GM23338 (cell line): ENCODE results near the gene GABRE. TPM values are rescaled to one million over a fixed set of nuclear protein-coding genes. Genes with fewer than 3 reads are reported as not detected.

ENCODE experiments used
- ATAC-seq: fragments of 200-7000 bp; cut with Tn5 transposase; 3 replicates; pipeline ENCODE4 v1.9.1; 2020
- DNase-seq: peaks from one replicate; pipeline ENCODE4 v3.0.0-alpha.2; 2015; ENCODE audit warnings: low spot score
- H2AFZ ChIP-seq: fragments of 200-600 bp; sonication (generic); 2 replicates; pipeline ENCODE4 v1.8.0; 2016; ENCODE audit warnings: antibody characterized with exemption, mild to moderate bottlenecking, moderate library complexity
- H3F3A ChIP-seq: fragments of 200-600 bp; sonication (generic); replicated peaks from 2 replicates; pipeline ENCODE4 v1.8.0; 2017; ENCODE audit warnings: antibody characterized with exemption, mixed run types, low read depth
- H3K27ac ChIP-seq: fragments of 200-600 bp; sonication (generic); 2 replicates; pipeline ENCODE4 v1.6.1; 2016; ENCODE audit warnings: low read depth
- H3K27me3 ChIP-seq: fragments of 200-600 bp; sonication (generic); 2 replicates; pipeline ENCODE4 v1.8.0; 2016; ENCODE audit warnings: mild to moderate bottlenecking, mixed run types, moderate library complexity; ENCODE audit not compliant: insufficient read depth
- H3K36me3 ChIP-seq: fragments of 200-600 bp; sonication (generic); 2 replicates; pipeline ENCODE4 v1.8.0; 2016; ENCODE audit warnings: mild to moderate bottlenecking; ENCODE audit not compliant: insufficient read depth
- H3K4me1 ChIP-seq: fragments of 200-600 bp; sonication (generic); 2 replicates; pipeline ENCODE4 v1.8.0; 2016; ENCODE audit warnings: mild to moderate bottlenecking, moderate library complexity; ENCODE audit not compliant: insufficient read depth
- H3K4me2 ChIP-seq: fragments of 200-600 bp; sonication (generic); 2 replicates; pipeline ENCODE4 v1.7.1; 2017; ENCODE audit warnings: mixed run types
- H3K4me3 ChIP-seq: fragments of 200-600 bp; sonication (generic); 2 replicates; pipeline ENCODE4 v1.6.1; 2016; ENCODE audit warnings: mixed run types
- H3K79me2 ChIP-seq: fragments of 200-600 bp; sonication (generic); replicated peaks from 2 replicates; pipeline ENCODE4 v1.8.0; 2017; ENCODE audit warnings: mild to moderate bottlenecking; ENCODE audit not compliant: insufficient read depth
- H3K9me2 ChIP-seq: fragments of 200-600 bp; sonication (generic); 2 replicates; pipeline ENCODE4 v1.8.0; 2017; ENCODE audit not compliant: insufficient read depth
- H4K20me1 ChIP-seq: fragments of 200-600 bp; sonication (generic); replicated peaks from 2 replicates; pipeline ENCODE4 v1.8.0; 2017; ENCODE audit warnings: mild to moderate bottlenecking; ENCODE audit not compliant: insufficient read depth
- H3K27ac Mint-ChIP-seq: 2 replicates; pipeline ENCODE4 v1.8.0; 2020; ENCODE audit warnings: inconsistent platforms, mild to moderate bottlenecking, moderate library complexity, mixed read lengths
- H3K27me3 Mint-ChIP-seq: 3 replicates; pipeline ENCODE4 v1.8.0; 2022; ENCODE audit warnings: low read depth, mild to moderate bottlenecking, moderate library complexity, mixed read lengths, inconsistent platforms; ENCODE audit not compliant: insufficient read depth, poor library complexity
- H3K36me3 Mint-ChIP-seq: 3 replicates; pipeline ENCODE4 v1.8.0; 2021; ENCODE audit warnings: low read depth, mild to moderate bottlenecking, inconsistent platforms, moderate library complexity, mixed read lengths
- H3K4me1 Mint-ChIP-seq: 3 replicates; pipeline ENCODE4 v1.8.0; 2020; ENCODE audit warnings: mild to moderate bottlenecking, inconsistent platforms, mixed read lengths
- H3K4me3 Mint-ChIP-seq: 3 replicates; pipeline ENCODE4 v1.8.0; 2021; ENCODE audit warnings: moderate library complexity, mild to moderate bottlenecking, inconsistent platforms, mixed read lengths
- H3K9me3 Mint-ChIP-seq: 3 replicates; pipeline ENCODE4 v1.8.0; 2020; ENCODE audit warnings: moderate library complexity, mild to moderate bottlenecking, inconsistent platforms, mixed read lengths
- CREB1 ChIP-seq: fragments of 250-450 bp; sonication (Bioruptor Pico); IDR thresholded peaks from 2 replicates; pipeline ENCODE4 v1.5.0; 2020; ENCODE audit warnings: low read depth, mild to moderate bottlenecking, moderate library complexity
- CTCF ChIP-seq, 2 experiments: fragments of 200-600 bp in 1 of 2; sonication (generic) in 1 of 2; conservative IDR thresholded peaks; 2 replicates each; pipeline versions ENCODE4 v1.5.1 to v1.6.1; 2016 to 2017; ENCODE audit warnings: antibody characterized with exemption in 2 of 2, low read depth in 2 of 2, mild to moderate bottlenecking in 2 of 2, moderate library complexity in 1 of 2
- ETS1 ChIP-seq: IDR thresholded peaks from 2 replicates; pipeline ENCODE4 v1.6.1; 2016; ENCODE audit warnings: antibody characterized with exemption
- EZH2 ChIP-seq: fragments of 200-600 bp; sonication (generic); IDR thresholded peaks from one replicate; pipeline ENCODE4 v1.8.0; 2017; ENCODE audit warnings: antibody characterized with exemption, mild to moderate bottlenecking, low read depth; ENCODE audit not compliant: unreplicated experiment
- EZH2phosphoT487 ChIP-seq: fragments of 200-600 bp; sonication (generic); IDR thresholded peaks from one replicate; pipeline ENCODE4 v1.8.1; 2018; ENCODE audit warnings: antibody characterized with exemption; ENCODE audit not compliant: unreplicated experiment
- JUNB ChIP-seq: IDR thresholded peaks from one replicate; pipeline ENCODE4 v1.6.1; 2016; ENCODE audit warnings: antibody characterized with exemption; ENCODE audit not compliant: unreplicated experiment
- NANOG ChIP-seq: IDR thresholded peaks from 2 replicates; pipeline ENCODE4 v1.6.1; 2016; ENCODE audit warnings: antibody characterized with exemption, borderline replicate concordance
- POLR2AphosphoS5 ChIP-seq: IDR thresholded peaks from 2 replicates; pipeline ENCODE4 v1.6.1; 2016; ENCODE audit warnings: antibody characterized with exemption, low read depth
- REST ChIP-seq: IDR thresholded peaks from one replicate; pipeline ENCODE4 v1.6.1; 2018; ENCODE audit warnings: antibody characterized with exemption; ENCODE audit not compliant: unreplicated experiment
- STAT1 ChIP-seq: IDR thresholded peaks from one replicate; pipeline ENCODE4 v1.6.1; 2016; ENCODE audit warnings: antibody characterized with exemption; ENCODE audit not compliant: unreplicated experiment
- ZNF114 ChIP-seq: fragments of 250-450 bp; sonication (Bioruptor Pico); IDR thresholded peaks from 2 replicates; pipeline ENCODE4 v1.5.0; 2020; ENCODE audit warnings: mild to moderate bottlenecking, moderate library complexity
- ZNF331 ChIP-seq: fragments of 250-450 bp; sonication (Bioruptor Pico); IDR thresholded peaks from 2 replicates; pipeline ENCODE4 v1.5.0; 2020; ENCODE audit warnings: low read depth, mild to moderate bottlenecking, moderate library complexity
- ZNF462 ChIP-seq: fragments of 250-450 bp; sonication (Bioruptor Pico); IDR thresholded peaks from 2 replicates; pipeline ENCODE4 v1.5.0; 2020; ENCODE audit warnings: mild to moderate bottlenecking, moderate library complexity
- polyA plus RNA-seq: library from polyadenylated mRNA; unstranded; fragments of >200 nt; fragmentation: Nextera tagmentation; extraction: Ambion mirVana; gene quantifications from 2 replicates; pipeline ENCODE4 v1.2.1, GENCODE V29; 2016
- total RNA-seq: library from RNA; depleted of rRNA; stranded (reverse); fragments of >200 nt; shearing (Covaris generic); gene quantifications from 2 replicates; pipeline ENCODE4 v1.2.3, GENCODE V29; 2014

Gene GABRE
- total and polyA plus RNA-seq, 2 experiments from 2014 or later = 4.9 to 8.3 TPM

GRCh38 chrX:151994476-151994875 is 20.0 kb upstream of the GABRE start:
- no peaks in the 10 kb centered on the region for H3K9me3 Mint-ChIP-seq

More at GRCh38 chrX:151994476-151994875, 20.0 kb upstream of the GABRE start:
- H3F3A ChIP-seq = no peaks in the 10 kb centered on the region
- no peaks in the 10 kb centered on the region for H3K4me1 ChIP-seq
- no peaks in the 10 kb centered on the region for H3K79me2 ChIP-seq
- H3K27me3 Mint-ChIP-seq = no peaks in the 10 kb centered on the region
- no peak overlapping the region for H2AFZ ChIP-seq
- H3K27me3 ChIP-seq = no peaks in the 10 kb centered on the region
- no peak overlapping the region for H3K27ac Mint-ChIP-seq
- no peaks in the 10 kb centered on the region for H3K4me1 Mint-ChIP-seq
- no peak for ATAC-seq
- no peaks in the 10 kb centered on the region for H4K20me1 ChIP-seq
- no peak overlapping the region for H3K4me3 Mint-ChIP-seq
- no peak overlapping the region for H3K4me2 ChIP-seq
- H3K27ac ChIP-seq = no peak overlapping the region
- TF ChIP-seq EZH2 (no peak), ZNF462 (CRISPR knock-in tag) (no peak), POLR2AphosphoS5 (no peak), EZH2phosphoT487 (no peak), STAT1 (no peak), REST (no peak), JUNB (no peak), CREB1 (CRISPR knock-in tag) (no peak), ZNF331 (CRISPR knock-in tag) (no peak), ETS1 (no peak), NANOG (no peak), CTCF (conservative IDR thresholded peaks at IDR 0.05; ENCODE audit: low read depth in 2 of 2) (no peak), ZNF114 (CRISPR knock-in tag) (no peak)
- DNase-seq = no peak
- H3K36me3 ChIP-seq = no peaks in the 10 kb centered on the region
- no peaks in the 10 kb centered on the region for H3K9me2 ChIP-seq
- no peaks in the 10 kb centered on the region for H3K36me3 Mint-ChIP-seq
- no peak overlapping the region for H3K4me3 ChIP-seq
